Body of pancreas (tissue), 4 donors: Measurements from ENCODE around the gene ADAMTSL3.

Experiments used
- POLR2A ChIP-seq, 3 donors: fragments of 450-650 bp; IDR thresholded peaks; one replicate each; pipeline ENCODE4 v1.6.1; 2016; ENCODE audit warnings: antibody characterized with exemption in 3 of 3, mild to moderate bottlenecking in 2 of 3
- TF ChIP-seq, protein P1 (sequence below), 7 experiments: fragments of 450-650 bp in 4 of 7; fragments of 200-600 bp in 3 of 7; sonication (generic) in 3 of 7; IDR thresholded peaks; one replicate each; pipeline ENCODE4 v1.5.1; 2016 to 2019; ENCODE audit warnings: antibody characterized with exemption in 7 of 7

DNA sequence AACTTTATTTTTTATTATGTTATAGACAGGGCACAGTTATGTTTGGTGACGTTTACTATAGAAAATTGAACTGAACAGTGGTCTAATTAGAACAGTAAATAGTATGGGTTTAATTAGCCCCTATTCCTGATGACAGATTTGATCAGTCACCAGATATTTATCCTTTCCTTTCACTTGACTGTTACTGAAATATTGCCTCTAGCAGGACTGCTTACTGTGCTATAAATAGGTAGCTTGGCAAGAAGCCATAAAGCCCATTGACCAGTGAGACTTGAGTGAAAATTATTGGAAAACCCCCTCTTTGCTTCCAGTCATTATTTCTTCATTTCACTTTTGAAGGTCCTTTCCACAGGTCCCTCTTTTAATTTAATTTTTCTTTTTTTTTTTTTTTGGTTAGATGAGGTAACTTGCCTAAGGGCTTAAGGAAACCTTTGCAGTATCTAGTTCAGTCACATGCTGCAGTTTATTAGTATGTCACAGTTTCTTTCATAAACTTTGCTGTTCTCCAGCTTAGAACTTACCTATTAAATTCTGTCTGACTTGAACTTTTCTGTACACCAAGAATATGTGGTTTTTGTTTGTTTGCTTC, 115.6 kb downstream of the ADAMTSL3 start:
- TF ChIP-seq, protein P1, sequence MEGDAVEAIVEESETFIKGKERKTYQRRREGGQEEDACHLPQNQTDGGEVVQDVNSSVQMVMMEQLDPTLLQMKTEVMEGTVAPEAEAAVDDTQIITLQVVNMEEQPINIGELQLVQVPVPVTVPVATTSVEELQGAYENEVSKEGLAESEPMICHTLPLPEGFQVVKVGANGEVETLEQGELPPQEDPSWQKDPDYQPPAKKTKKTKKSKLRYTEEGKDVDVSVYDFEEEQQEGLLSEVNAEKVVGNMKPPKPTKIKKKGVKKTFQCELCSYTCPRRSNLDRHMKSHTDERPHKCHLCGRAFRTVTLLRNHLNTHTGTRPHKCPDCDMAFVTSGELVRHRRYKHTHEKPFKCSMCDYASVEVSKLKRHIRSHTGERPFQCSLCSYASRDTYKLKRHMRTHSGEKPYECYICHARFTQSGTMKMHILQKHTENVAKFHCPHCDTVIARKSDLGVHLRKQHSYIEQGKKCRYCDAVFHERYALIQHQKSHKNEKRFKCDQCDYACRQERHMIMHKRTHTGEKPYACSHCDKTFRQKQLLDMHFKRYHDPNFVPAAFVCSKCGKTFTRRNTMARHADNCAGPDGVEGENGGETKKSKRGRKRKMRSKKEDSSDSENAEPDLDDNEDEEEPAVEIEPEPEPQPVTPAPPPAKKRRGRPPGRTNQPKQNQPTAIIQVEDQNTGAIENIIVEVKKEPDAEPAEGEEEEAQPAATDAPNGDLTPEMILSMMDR (IDR thresholded peaks at IDR 0.05) = no peak
- TF ChIP-seq POLR2A (IDR thresholded peaks at IDR 0.05) = no peak
